C4-2B (cell line): ENCODE measurements around the gene LMBR1.
"Not testable (repeated sequence)": the region's sequence is repeated elsewhere in the genome, so short reads cannot be mapped to it uniquely, and the experiment has no call there.

ENCODE experiments used
- H3K27ac ChIP-seq: fragments of 450-650 bp; 2 replicates; pipeline ENCODE4 v1.5.1; 2017
- CTCF ChIP-seq: fragments of 450-650 bp; conservative IDR thresholded peaks from 2 replicates; pipeline ENCODE4 v1.5.1; 2017; ENCODE audit warnings: mild to moderate bottlenecking
- ZFX ChIP-seq: fragments of 450-650 bp; IDR thresholded peaks from 2 replicates; pipeline ENCODE4 v1.6.1; 2017

The LMBR1 gene

GRCh38 chr7:156655983-156656382 lies 237.0 kb downstream of the LMBR1 start:
- H3K27ac ChIP-seq: no peak overlapping the region
- no peak for TF ChIP-seq ZFX
- TF ChIP-seq CTCF: no peak

- TF ChIP-seq CTCF (no peak), ZFX (no peak)
Observed at GRCh38 chr7:156655251-156655650, 237.7 kb downstream of the LMBR1 start.

DNA sequence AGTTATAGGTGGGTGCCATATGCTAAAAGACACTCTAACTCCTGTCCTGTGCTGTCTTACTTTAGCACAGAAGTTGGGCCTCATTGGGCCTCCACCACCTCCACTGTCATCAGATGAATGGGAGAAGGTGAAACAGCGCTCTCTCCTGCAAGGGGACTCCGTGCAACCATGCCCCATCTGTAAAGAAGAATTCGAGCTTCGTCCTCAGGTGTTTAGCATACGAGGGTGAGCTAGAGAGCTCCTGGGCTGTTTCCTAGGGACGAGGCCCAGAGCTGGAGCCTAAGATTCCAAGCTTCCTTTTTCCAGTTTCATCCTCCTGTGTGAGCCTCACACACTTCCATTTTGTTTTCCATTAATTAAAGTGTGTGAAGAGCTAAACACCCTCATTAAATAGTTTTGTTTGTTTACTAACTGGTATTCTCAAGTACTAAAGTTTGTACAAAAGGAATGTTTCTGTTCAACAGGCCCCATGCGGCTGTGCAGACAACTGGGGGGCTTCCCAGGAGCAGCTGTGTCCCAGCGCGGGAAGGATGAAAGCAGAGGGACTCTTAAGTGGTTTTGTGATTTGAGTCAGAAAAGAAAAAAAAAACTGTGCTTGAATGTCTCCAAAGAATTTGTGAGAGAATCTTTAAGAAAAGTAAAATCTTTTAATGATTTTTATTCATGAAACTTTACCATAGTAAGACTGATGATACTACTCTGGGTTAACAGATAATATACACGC lies 238.3 kb downstream of the LMBR1 start:
- no peak overlapping the region for H3K27ac ChIP-seq

More at GRCh38 chr7:156655251-156655650, 237.7 kb downstream of the LMBR1 start:
- no peak overlapping the region for H3K27ac ChIP-seq

DNA sequence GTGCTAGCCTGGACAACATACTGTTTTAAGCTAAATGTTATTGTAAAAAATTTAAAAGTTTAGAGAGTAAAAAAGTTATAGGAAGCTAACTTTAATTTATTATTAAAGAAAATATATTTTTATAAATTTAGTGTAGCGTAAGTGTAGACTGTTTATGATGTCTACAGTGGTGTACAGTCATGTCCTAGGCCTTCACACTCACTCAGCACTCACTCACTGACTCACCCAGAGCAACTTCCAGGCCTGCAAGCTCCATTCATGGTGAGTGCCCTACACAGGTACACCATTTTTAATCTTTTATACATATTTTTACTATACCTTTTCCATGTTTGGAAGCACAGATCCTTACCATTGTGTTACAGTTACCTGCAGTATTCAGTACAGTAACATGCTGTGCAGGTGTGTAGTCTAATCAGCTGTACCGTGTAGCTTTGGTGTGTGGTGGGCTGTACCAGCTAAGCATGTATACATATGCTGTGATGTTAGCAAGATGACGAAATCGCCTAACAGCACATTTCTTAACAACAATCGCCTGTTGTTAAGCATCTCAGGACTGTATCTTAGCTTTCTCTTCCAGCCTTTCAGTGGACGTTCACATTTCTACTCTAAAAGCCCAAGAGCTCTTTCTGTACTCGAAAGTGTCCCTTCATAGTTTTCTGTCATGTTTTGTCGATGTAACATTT lies 240.0 kb downstream of the LMBR1 start:
- no peak for TF ChIP-seq ZFX
- no peak overlapping the region for H3K27ac ChIP-seq

More for the DNA sequence above, 238.3 kb downstream of the LMBR1 start:
- no peak for TF ChIP-seq CTCF
- no peak for TF ChIP-seq ZFX

GRCh38 chr7:156651474-156651873 lies 241.5 kb downstream of the LMBR1 start:
- no peak for TF ChIP-seq CTCF
- TF ChIP-seq ZFX: no peak

GRCh38 chr7:156650042-156650441 lies 242.9 kb downstream of the LMBR1 start:
- TF ChIP-seq CTCF (peak; percentile 84), ZFX (no peak)
- no peak overlapping the region for H3K27ac ChIP-seq

More at GRCh38 chr7:156651474-156651873, 241.5 kb downstream of the LMBR1 start:
- H3K27ac ChIP-seq: no peak overlapping the region

GRCh38 chr7:156647330-156647729 lies 245.7 kb downstream of the LMBR1 start:
- H3K27ac ChIP-seq: not testable (repeated sequence)

GRCh38 chr7:156642306-156643045 lies 250.5 kb downstream of the LMBR1 start:
- TF ChIP-seq ZFX (no peak), CTCF (0 out of 2 replicates have a peak, but pooled peaks have one; percentile 2)
- no peak overlapping the region for H3K27ac ChIP-seq
